Measurements from ENCODE around the gene LRP1B. TPM values are rescaled to one million over a fixed set of nuclear protein-coding genes. Genes with fewer than 3 reads are reported as not detected.

LRP1B gene
- total and polyA plus RNA-seq, 2 of the 8 experiments (the other 6 are each of a cell fraction or from before 2014, with no cell fraction given) = 0.03 TPM; not detected in 1

DNA sequence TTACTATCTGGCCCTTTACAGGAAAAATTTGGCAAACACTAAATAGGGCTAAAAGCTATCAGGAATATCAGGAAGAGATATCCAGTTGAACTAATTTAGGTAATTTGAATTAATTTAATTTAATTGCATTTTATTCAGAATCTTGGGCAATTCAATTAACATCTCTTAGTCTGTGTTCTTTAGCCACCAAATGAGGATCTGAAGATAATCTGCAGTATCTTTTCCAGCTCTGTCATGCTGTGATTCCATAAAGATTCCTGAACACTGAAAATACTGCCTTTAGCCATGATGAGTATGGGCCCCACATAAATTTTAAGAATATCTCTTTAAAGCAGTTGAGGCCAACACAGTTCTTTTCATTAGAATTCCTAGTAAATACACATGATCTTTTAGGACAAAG lies 1679.5 kb downstream of the LRP1B start (continued):
- TF ChIP-seq CHD7 (IDR thresholded peaks at IDR 0.05; ENCODE audit: insufficient replicate concordance, low read length) (no peak), SRF (IDR thresholded peaks at IDR 0.05; ENCODE audit: low read depth, low read length) (no peak), TAF1 (IDR thresholded peaks at IDR 0.05; ENCODE audit: low read depth, low read length) (no peak)

Data from H1 (cell line).